Measurements from ENCODE around the gene RPS6KA2. TPM values are rescaled to one million over a fixed set of nuclear protein-coding genes. Genes with fewer than 3 reads are reported as not detected.

Gene RPS6KA2
- polyA plus RNA-seq, 1 donor from 2014 or later: 4.9 TPM

DNA sequence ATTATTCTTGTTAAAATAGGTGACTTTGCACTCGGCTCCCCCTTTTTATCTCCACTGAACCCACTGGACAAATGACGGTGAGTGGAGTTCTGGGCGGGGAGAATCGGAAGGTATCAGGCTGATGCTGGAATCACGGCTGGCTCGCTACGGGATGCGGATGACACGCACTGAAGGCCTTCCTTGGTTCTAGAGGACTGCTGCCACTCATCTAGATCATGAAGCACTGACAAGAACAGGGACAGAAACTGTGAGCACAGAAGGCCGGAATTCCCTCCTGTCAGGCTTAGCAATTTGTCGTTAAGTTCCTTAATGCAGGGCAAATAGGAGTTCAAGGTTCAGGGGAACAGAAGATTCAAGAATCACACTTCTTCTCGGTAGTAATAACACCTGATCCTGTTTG, 154.4 kb downstream of the RPS6KA2 start:
- H3K9me3 Mint-ChIP-seq: no peaks in the 10 kb centered on the region
- peaks cover 0 to 5% (median 2%) of the 10 kb centered on the region in 3 donors for H3K4me1 Mint-ChIP-seq
- H3K27me3 Mint-ChIP-seq: peaks cover 11% of the 10 kb centered on the region
- H3K4me3 Mint-ChIP-seq: no peak overlapping the region
- no peaks in the 10 kb centered on the region for H3K36me3 Mint-ChIP-seq
- H3K27ac Mint-ChIP-seq: no peak overlapping the region

DNA sequence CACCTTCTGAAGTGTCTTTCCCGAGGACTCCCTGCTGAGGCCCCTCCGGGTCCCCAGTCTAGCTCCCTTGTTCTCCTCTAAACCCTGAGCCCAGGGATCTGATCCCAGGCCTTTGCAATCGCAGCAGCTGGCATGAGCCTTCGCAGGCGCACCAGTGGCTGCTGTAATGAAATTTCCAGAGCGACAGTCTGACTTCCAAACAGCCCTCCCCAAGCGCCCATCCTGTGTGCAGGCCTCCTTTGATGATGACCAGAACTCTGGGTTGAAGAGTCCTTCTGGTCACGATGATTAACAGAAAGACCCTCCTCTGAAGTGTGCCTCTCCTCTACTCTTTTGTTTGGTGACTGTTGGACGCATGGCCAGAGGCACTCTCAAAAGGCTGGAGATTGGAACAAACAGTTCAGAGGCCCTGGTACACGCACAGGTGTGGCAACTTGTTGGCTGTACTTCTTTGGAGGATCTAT, 155.2 kb downstream of the RPS6KA2 start:
- no peaks in the 10 kb centered on the region for H3K36me3 Mint-ChIP-seq
- no peaks in the 10 kb centered on the region for H3K9me3 Mint-ChIP-seq
- peaks cover 0 to 6% (median 2%) of the 10 kb centered on the region in 3 donors for H3K4me1 Mint-ChIP-seq
- H3K4me3 Mint-ChIP-seq: no peak overlapping the region
- no peak overlapping the region for H3K27ac Mint-ChIP-seq
- peaks cover 13% of the 10 kb centered on the region for H3K27me3 Mint-ChIP-seq

DNA sequence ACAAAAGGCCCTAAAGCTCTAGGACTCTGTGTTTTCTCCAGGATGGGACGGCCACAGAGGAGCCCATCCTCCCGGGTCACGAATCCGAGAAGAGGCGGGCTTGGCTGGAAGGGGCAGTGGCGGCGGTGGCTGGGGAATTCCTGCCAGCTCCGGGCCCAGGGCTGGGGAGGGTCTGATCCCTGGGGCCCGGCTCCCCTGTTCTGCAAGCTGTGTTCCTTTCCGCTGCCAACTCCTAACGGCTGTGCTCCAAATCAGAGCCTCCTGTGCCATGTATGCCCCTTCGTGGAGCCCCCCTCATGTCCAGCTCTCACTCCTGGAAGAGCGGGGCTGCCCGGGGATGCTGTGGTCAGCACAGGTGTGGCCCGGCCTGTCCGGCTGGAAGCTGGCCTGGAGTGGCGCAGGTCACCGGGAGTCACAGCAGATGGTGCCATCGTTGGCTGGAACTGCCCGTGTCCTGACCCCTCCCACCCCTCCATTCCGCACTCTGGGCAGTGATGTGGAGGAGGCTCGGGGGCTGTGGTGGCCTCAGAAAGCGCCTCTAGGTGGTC, 156.1 kb downstream of the RPS6KA2 start:
- H3K4me1 Mint-ChIP-seq: peaks cover 0 to 6% (median 2%) of the 10 kb centered on the region in 3 donors
- H3K27ac Mint-ChIP-seq: no peak overlapping the region

DNA sequence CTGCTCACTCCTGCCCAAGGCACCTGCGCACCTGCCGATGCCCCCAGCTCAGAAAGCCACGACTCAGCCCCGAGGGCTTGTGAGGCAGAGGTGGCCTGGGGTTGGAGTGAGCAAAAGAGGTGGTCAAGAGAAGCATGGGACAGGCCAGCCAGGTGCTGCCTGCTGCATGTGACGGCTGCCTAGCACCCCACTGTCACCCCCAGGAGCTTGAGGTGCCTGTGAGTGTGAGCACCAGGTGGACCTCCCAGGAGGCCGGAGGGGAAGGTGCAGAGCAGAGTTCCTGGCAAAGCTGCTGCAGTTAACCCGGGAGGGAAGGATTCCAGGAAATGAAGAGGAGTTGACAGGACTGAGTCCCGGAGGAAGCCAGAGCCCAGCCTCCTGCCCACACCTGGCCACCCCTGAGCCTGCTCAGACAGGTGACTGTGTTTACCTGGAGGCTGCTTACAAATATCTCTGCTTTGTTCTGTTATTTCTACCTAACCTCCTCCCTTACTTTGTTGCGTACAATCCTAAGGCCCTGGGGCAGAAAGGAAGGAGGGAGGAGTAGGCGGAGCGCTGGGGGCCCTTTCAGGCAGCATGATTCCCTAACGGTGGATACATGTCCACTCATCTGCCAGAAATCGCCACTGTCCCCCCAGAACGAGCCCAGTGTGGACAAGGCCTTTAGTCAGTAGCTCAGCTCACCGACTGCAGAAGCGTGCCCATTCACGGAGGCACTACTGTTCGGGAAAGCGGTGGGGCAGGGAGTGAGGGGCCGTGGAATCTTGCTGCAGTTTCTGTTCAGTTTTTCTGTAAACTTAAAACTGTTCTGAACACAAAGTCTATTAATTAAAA, 156.8 kb downstream of the RPS6KA2 start:
- H3K9me3 Mint-ChIP-seq: no peaks in the 10 kb centered on the region
- H3K27me3 Mint-ChIP-seq: peaks cover 7% of the 10 kb centered on the region
- H3K27ac Mint-ChIP-seq: no peak overlapping the region
- H3K4me3 Mint-ChIP-seq: no peak overlapping the region
- no peaks in the 10 kb centered on the region for H3K36me3 Mint-ChIP-seq
- H3K4me1 Mint-ChIP-seq: peaks cover 0 to 7% (median 6%) of the 10 kb centered on the region in 3 donors

More for the DNA sequence above, 156.1 kb downstream of the RPS6KA2 start:
- Mint-ChIP-seq H3K36me3 (no peaks in the 10 kb centered on the region), H3K27me3 (peaks cover 10% of the 10 kb centered on the region), H3K4me3 (no peak overlapping the region), H3K9me3 (no peaks in the 10 kb centered on the region)

DNA sequence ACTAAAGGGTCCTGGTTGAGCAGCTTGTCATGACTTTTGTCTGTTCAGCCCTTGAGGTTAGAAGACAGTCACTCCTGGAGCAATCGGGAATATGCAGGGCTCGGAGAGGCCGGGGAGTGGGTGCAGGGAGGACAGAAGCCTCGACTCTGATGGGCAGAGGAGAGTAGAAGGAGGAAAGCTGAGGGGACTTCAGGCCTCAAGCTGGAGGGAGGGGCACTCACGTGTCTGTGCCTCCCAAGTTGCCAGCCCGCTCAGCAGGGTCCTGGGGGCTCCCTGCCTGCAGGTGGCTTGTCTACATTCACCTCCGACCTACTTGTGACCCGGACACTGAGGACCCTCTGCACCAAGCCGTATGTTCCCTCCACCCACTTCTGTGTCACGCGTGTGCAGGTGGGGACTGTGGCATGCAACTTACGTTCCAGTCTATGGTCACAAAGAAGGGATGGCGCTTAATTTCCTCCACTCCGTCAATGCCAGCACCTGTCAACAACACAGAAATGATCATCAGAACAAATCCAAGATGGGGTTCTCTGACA, 157.6 kb downstream of the RPS6KA2 start:
- H3K27me3 Mint-ChIP-seq: peaks cover 4% of the 10 kb centered on the region
- peaks cover 0 to 10% (median 6%) of the 10 kb centered on the region in 3 donors for H3K4me1 Mint-ChIP-seq
- H3K9me3 Mint-ChIP-seq: no peaks in the 10 kb centered on the region
- H3K27ac Mint-ChIP-seq: no peak overlapping the region
- no peaks in the 10 kb centered on the region for H3K36me3 Mint-ChIP-seq
- no peak overlapping the region for H3K4me3 Mint-ChIP-seq

DNA sequence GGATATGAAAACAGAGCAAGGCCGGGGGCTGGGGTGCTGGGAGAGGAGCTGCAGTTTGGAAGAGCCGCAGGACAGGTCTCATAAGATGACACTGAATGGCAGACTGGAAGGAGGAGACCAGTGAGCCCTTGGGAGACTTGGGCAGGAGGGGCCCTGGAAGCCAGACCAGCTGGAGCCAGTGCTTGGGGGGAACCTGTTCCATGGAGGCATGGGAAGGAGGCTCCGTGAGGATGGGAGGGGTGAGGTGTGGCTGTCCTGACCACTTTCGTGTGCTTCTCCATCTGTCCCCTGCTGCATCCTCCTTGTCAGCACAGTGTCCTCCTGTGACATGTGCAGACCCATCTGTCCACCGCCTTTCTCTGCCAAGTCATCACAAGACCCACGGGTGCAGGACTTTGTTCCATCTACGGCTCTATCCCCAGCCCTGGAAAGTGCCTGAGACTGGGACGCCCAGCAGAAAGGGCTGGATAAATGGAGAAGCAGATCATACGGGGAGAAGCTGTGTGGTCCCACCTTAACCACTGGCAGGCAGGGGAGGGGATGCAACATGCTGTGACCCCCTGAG, 159.5 kb downstream of the RPS6KA2 start:
- H3K27me3 Mint-ChIP-seq: peaks cover 9% of the 10 kb centered on the region
- no peaks in the 10 kb centered on the region for H3K36me3 Mint-ChIP-seq
- H3K4me3 Mint-ChIP-seq: no peak overlapping the region
- H3K9me3 Mint-ChIP-seq: no peaks in the 10 kb centered on the region
- no peak overlapping the region for H3K27ac Mint-ChIP-seq
- peaks cover 7 to 19% (median 15%) of the 10 kb centered on the region in 3 donors for H3K4me1 Mint-ChIP-seq

DNA sequence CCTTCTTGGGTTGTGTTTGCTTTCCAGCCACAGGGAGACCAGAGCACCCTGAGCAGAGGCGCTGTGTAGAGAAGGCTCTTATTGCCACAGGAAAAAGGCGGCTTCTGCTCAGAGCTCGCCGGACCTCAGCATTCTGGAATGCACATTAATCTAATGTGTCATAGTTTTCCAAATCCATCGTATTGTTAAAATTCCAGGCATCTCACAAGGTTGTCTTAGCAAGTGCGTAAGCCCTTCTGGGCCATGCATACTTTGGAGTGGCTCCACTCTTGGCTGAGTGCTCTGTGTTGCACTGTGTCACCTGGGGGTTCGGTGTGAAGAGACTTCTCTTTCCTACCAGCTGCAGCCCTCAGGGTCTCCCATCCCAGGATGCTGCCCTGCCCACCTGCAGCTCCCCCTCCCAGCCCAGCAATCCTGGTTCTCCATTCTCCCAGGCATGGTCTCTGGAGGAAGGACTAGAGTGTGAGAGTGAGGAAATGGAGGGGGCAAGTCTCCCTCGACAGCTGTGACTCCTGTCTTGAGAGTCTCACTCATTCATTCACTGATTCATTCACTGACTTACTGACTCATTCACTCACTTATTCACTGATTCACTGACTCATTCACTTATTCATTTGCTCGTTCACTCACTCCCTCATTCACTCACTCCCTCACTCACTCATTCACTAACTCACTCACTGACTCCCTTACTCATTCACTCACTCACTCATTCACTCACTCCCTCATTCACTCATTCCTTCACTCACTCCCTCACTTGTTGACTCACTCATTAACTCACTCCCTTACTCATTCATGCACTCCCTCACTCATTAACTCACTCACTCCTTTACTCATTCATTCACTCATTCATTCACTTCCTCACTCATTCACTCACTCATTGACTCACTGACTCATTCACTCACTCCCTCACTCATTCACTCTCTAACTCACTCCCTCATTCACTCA, 160.6 kb downstream of the RPS6KA2 start:
- H3K4me3 Mint-ChIP-seq: no peak overlapping the region
- H3K27ac Mint-ChIP-seq: peak overlapping the region in 1 of 3 donors; percentile 32
- no peaks in the 10 kb centered on the region for H3K9me3 Mint-ChIP-seq
- peaks cover 13 to 25% (median 21%) of the 10 kb centered on the region in 3 donors for H3K4me1 Mint-ChIP-seq
- H3K36me3 Mint-ChIP-seq: no peaks in the 10 kb centered on the region
- H3K27me3 Mint-ChIP-seq: peaks cover 9% of the 10 kb centered on the region

DNA sequence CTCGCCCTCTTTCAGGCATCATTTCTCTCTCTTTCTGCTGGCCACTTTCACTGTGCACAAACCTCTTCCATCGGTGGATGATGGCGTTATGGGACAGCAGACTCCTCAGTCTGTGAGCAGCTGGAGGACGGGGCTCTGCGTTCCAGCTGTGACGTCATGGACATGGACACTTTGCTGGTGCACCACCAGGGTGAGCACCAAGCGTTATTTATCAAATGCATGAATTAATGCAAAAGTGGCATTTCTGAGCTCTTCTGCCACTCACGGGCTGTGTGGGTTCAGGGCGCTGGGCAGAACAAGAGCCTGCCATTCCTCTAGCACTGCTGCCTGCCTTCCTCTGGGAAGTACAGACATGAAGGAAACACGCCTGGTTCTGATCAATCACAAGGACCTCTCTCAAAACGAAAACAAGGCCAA, 161.4 kb downstream of the RPS6KA2 start:
- Mint-ChIP-seq H3K4me3 (peak overlapping the region in 2 of 4 donors; percentile 10 to 18), H3K4me1 (peaks cover 13 to 31% (median 27%) of the 10 kb centered on the region in 3 donors), H3K27ac (no peak overlapping the region)

DNA sequence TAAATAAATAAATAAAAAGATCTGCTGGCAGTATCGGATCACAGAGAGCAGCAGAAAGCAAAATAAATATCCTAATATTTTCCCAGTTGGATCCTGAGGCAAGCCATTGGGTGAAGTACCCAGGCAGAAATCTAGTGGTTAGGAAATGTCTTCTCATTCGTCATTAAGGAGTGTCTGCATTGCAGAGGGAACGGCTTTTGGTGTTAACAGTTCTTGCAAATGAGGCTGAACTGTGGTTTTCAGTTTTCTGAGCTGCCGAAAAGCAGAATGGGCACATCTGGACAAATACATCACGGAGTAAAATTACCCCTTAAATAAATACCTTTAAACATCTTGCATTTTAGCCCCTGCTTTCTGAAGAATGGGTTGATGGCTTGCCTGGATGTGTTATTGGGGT, 162.1 kb downstream of the RPS6KA2 start:
- H3K4me1 Mint-ChIP-seq: peaks cover 13 to 34% (median 28%) of the 10 kb centered on the region in 3 donors

More for the DNA sequence above, 161.4 kb downstream of the RPS6KA2 start:
- peaks cover under 1% of the 10 kb centered on the region for H3K36me3 Mint-ChIP-seq
- peaks cover 10% of the 10 kb centered on the region for H3K27me3 Mint-ChIP-seq
- H3K9me3 Mint-ChIP-seq: no peaks in the 10 kb centered on the region

DNA sequence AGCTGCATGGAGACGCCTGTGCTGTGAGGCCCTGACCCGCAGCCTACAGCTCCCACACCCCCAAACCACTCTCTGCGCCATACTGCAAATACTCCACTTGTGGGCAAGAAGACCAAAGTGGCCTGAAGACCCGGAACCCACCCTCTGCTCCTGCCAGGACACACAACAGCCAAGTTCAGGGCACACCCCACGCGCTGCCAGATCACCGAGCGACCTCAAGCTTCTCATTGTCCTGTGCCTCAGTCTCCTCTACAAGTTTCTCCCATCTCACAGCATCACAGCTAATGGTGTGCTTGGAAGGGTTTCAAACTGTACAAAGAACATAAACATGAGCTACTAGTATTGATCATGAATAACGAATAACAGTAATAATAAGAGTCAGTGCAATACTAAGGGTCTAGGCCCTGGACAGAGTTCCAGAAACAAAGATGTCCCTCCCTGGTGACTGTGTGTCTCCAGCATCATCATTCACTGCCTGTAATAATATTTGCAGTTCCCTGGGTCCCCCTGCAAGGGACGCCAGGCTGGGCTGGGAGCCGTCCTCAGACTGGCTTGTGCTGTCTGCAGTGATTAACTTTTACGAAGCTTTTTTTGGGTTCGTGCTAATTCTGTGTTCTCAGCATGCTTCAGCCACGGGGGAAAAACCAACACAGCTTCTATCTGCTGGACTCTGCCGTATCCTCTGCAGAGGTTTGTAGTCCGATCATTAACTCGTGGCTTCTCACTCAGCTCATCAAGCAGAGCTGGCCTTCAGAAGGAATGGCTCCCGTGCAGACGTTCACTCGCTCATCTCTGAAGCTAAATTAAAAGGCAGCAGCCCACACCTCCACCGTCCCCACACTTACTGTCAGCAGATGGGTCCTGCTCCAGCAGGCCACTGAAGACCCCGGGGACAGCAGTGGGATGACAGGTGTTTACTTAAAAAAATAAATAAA, 162.7 kb downstream of the RPS6KA2 start:
- Mint-ChIP-seq H3K9me3 (no peaks in the 10 kb centered on the region), H3K36me3 (peaks cover 2% of the 10 kb centered on the region), H3K27me3 (peaks cover 11% of the 10 kb centered on the region), H3K4me3 (peak overlapping the region in 2 of 4 donors; percentile 32 to 60), H3K4me1 (peaks cover 13 to 34% (median 28%) of the 10 kb centered on the region in 3 donors), H3K27ac (no peak overlapping the region)

More for the DNA sequence above, 162.1 kb downstream of the RPS6KA2 start:
- H3K9me3 Mint-ChIP-seq: no peaks in the 10 kb centered on the region
- no peak overlapping the region for H3K27ac Mint-ChIP-seq
- H3K36me3 Mint-ChIP-seq: peaks cover 2% of the 10 kb centered on the region
- peaks cover 11% of the 10 kb centered on the region for H3K27me3 Mint-ChIP-seq
- H3K4me3 Mint-ChIP-seq: peak overlapping the region in 1 of 4 donors; percentile 23

DNA sequence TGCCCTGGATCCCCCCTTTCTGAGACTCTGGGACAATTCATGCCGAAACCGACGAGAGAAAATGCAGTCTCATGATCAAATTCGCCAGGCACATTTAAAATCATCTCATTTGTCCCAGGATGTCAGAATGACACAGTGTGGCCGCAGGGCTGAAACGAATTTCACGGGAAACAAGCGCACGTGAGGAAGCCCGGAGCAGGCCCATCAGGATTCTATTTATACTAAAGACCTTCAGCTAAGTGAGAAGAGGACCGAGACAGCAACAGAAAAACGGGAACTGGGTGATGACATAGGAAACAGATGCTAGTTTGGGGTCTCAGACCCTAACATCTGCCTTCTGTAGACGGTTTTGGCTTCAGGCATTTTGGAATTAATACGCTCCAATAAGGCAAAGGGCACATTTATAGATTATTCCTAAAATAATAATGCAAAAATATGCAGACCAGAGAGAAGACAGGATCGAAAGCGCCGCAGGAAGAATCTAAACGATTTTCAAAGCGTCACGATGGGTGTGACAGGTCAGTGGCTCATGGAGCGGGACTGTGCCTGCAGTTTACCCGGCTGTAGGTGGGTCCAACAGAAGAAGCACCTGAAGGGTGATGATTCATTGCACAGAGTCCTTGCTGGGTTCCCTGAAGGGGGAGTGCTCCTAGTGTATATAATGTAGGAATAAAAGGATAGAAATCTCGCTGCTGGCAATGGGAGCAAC, 163.5 kb downstream of the RPS6KA2 start:
- Mint-ChIP-seq H3K4me3 (peak overlapping the region in 2 of 4 donors; percentile 83 to 87), H3K36me3 (peaks cover 2% of the 10 kb centered on the region), H3K27me3 (peaks cover 11% of the 10 kb centered on the region), H3K4me1 (peaks cover 13 to 32% (median 28%) of the 10 kb centered on the region in 3 donors), H3K9me3 (no peaks in the 10 kb centered on the region), H3K27ac (no peak overlapping the region)

DNA sequence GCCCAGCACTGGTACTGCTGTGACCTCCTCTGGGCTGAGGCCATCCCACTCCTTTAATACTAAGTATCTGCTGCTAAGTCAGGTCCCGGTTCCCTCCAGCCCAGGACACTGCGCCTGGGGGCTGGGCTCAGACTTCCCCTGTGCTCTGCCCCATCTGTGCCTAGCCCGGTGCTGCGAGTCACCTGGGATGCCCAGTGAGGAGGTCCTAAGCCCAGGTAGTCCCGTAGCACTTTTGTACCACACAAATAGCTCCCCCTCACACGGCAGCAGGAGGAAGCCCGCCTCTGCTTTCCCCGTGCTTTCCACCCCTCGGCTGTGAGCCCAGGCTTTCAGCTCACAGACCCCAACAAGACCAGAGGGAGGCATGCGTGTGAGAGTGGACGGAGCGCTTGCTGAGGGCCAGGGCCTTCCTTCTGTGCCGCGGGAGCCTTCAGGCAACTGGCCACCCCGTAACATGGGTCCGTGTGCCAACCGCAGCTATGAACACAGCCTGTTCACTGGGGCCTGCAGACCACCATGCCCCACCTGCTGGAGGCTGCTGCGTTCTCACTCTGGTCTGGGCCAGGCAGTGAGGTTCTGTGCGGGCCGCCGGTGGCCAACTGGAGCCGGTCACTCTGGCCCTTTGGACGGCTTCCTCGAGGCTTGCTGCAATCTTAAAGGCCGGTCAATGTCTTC, 164.5 kb downstream of the RPS6KA2 start:
- H3K27me3 Mint-ChIP-seq: peaks cover 11% of the 10 kb centered on the region
- H3K27ac Mint-ChIP-seq: peak overlapping the region in 2 of 3 donors; percentile 8 to 50
- H3K4me3 Mint-ChIP-seq: no peak overlapping the region
- peaks cover 13 to 32% (median 28%) of the 10 kb centered on the region in 3 donors for H3K4me1 Mint-ChIP-seq
- peaks cover 2% of the 10 kb centered on the region for H3K36me3 Mint-ChIP-seq
- peaks cover 0 to 4% (median under 1%) of the 10 kb centered on the region in 3 donors for H3K9me3 Mint-ChIP-seq
